Heart left ventricle (tissue), 16 donors: ENCODE data around the gene CACNA1D. TPM values are rescaled to one million over a fixed set of nuclear protein-coding genes. Genes with fewer than 3 reads are reported as not detected.

Source experiments
- ATAC-seq, 4 donors: fragments of 200-7000 bp; cut with Tn5 transposase; one replicate each; pipeline ENCODE4 v1.9.1; 2020 to 2022; ENCODE audit warnings: moderate library complexity in 4 of 4, mild to moderate bottlenecking in 3 of 4, moderate number of reproducible peaks in 1 of 4
- DNase-seq, 5 donors: peaks; one replicate each; pipeline ENCODE4 v3.0.0-alpha.2; 2020
- H3K27ac ChIP-seq, 12 donors: fragments of 200-600 bp; sonication (generic) in 4 of 12; one replicate each; pipeline versions ENCODE4 v1.5.0 to v1.8.0; 2016 to 2022; ENCODE audit warnings: mild to moderate bottlenecking in 2 of 12
- H3K27me3 ChIP-seq, 9 donors: fragments of 200-600 bp; sonication (generic) in 2 of 9; one replicate each; pipeline versions ENCODE4 v1.5.1 to v1.8.0; 2016 to 2022; ENCODE audit warnings: mild to moderate bottlenecking in 3 of 9
- H3K36me3 ChIP-seq, 9 donors: fragments of 200-600 bp; sonication (generic) in 2 of 9; one replicate each; pipeline versions ENCODE4 v1.5.0 to v1.8.0; 2018 to 2022; ENCODE audit warnings: mild to moderate bottlenecking in 2 of 9
- H3K4me1 ChIP-seq, 12 donors: fragments of 200-600 bp; sonication (generic) in 4 of 12; one replicate each; pipeline versions ENCODE4 v1.5.0 to v1.8.0; 2016 to 2022; ENCODE audit warnings: mild to moderate bottlenecking in 3 of 12
- H3K4me3 ChIP-seq, 12 donors: fragments of 200-600 bp; sonication (generic) in 4 of 12; one replicate each; pipeline versions ENCODE4 v1.5.0 to v1.8.0; 2017 to 2022; ENCODE audit warnings: mild to moderate bottlenecking in 9 of 12, moderate library complexity in 4 of 12
- H3K9me3 ChIP-seq, 12 donors: fragments of 200-600 bp; sonication (generic) in 4 of 12; one replicate each; pipeline versions ENCODE4 v1.5.0 to v1.8.0; 2016 to 2022; ENCODE audit warnings: mild to moderate bottlenecking in 1 of 12
- POLR2A ChIP-seq, 2 donors: fragments of 450-650 bp; IDR thresholded peaks; one replicate each; pipeline ENCODE4 v1.6.1; 2017; ENCODE audit warnings: antibody characterized with exemption in 2 of 2, mild to moderate bottlenecking in 2 of 2, moderate library complexity in 2 of 2
- WGBS, 4 donors: extraction: QIAGEN DNeasy Blood & Tissue Kit in 2 of 4; methylation state at CpG; one replicate each; pipeline versions ENCODE4 v1.1.5 to v1.1.7; 2013 to 2018; 5-methylcytosine and 5-hydroxymethylcytosine counted together
- intact Hi-C, 10 donors: fragments of 100-400 bp; cut with DNase I; formaldehyde crosslinking; loops; one replicate each; pipeline versions ENCODE4 v1.11.1 to v1.14.2; 2022
- polyA plus RNA-seq, 2 donors: library from polyadenylated mRNA; stranded (reverse); fragments of 200-250 nt; gene quantifications; one replicate each; pipeline ENCODE4 v1.2.3, GENCODE V29; 2013
- total RNA-seq, 9 donors: library from RNA; depleted of rRNA in 2 of 9; stranded (reverse); fragments of >200 nt in 2 of 9; fragmentation: NEBNext Ultra II Directional in 3 of 9; extraction: Animal tissue kit (Norgen Biotek cat#: 25700) in 3 of 9; gene quantifications; one replicate each; pipeline versions ENCODE4 v1.1.0 to v1.2.4, GENCODE V29; 2016 to 2023
- TF ChIP-seq, protein P1 (sequence below), 12 donors: fragments of 200-600 bp; sonication (generic) in 4 of 12; IDR thresholded peaks; one replicate each; pipeline versions ENCODE4 v1.5.0 to v1.8.0; 2018 to 2022; ENCODE audit warnings: antibody characterized with exemption in 12 of 12, mild to moderate bottlenecking in 5 of 12
- donor health status: ischemic (EF 13 %, LVEDD 7.1; RV severe dilation, severe dysfunction).
- donor health status: healthy with polysubstance abuse.
- donor health status: DM: no; HTN: yes; CAD: no.
- donor health status: DM: no; HTN: no; CAD: no.
- donor health status: ischemic (EF 25% LVEDD 6.9; RV normal size, moderate dysfunction).
- donor health status: ischemic (EF 25% LVEDD 5.7; RV mildly dilated, moderate dysfunction).
- donor health status: healthy.
- donor health status: DM: yes; HTN: yes; CAD: no.
- donor health status: ischemic (EF 35%, LVEDD 5.7; RV mildly dilated, moderate dysfunction).
- donor health status: nonischemic (EF 11% LVEDD 7.7; RV severe dilation, severe dysfunction).
- donor health status: DM: yes; HTN: yes; CAD: no.
- donor health status: PGD.
- donor health status: ischemic (EF 29% LVEDD 5.4; RV normal size, mild dysfunction).
- donor health status: nonischemic (EF 23%, LVEDD 6.1; RV moderate dilation, normal function).

CACNA1D gene
- total and polyA plus RNA-seq, 11 donors: 0.06 to 2.4 (median 0.40) TPM; not detected in 1

DNA sequence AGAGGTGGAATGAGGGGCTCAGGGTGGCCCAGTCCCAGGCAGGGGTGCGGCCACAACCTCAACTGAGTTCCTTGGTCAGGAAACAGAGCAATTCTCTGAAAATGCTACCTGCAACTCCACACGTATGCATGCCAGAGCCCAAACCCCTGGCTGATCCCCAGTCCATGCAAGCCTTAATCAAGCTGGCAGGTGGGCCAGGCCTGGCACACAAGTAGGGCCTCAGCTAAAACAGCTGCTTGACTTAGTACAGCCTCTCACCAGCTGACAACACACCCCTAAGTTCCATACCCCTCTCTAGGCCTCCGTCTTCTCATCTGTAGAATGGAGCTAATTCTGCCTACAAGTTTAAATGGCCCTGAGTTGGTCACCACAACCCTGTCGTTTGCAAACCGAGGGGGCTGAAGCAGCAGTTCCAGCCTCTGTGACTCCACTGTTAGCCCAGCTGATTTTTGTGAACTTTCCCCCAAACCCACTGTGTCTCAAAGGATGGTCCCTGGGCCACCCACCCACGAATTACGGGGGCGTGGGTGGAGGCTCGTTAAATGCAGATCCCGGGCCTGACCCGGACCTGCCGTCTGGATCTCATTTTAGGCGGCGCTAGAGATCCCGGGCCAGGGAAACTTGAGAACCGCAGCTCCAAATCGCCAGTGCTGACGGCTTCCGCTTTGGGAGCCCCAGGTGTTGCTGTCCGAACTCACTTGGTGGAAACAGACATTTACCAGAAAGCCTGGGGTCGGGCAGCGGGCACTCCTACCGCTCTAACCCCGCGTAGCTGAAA lies 350.9 kb downstream of the CACNA1D start:
- intact Hi-C loops: no loop called here
- H3K27ac ChIP-seq: peak overlapping the region in 8 of 12 donors; percentile 15 to 75 (median 56)

DNA sequence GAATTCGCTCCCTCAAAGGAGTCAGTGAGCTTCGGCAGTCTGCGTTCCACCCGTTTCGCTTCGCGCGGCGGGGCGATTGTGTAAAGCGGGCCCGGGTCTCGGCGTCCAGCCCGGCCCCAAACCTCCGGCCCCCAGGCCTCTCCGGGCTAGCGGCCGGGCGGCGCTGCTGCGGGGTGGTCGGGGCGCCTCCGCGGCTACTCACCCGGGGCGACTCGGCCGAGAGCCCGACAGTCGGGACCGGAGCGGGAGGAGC lies 351.4 kb downstream of the CACNA1D start:
- Histone ChIP-seq H3K4me1 (peaks cover 0 to 18% (median 5%) of the 10 kb centered on the region in 12 donors), H3K27ac (peak overlapping the region in 8 of 12 donors; percentile 15 to 75 (median 56)), H3K9me3 (no peaks in the 10 kb centered on the region), H3K36me3 (no peaks in the 10 kb centered on the region), H3K27me3 (peaks cover 0 to 27% (median 10%) of the 10 kb centered on the region in 9 donors), H3K4me3 (peak overlapping the region; percentile 50 to 77 (median 64))
- 0% methylated on average over 18 to 34 of the region's 34 CpGs; no CpG with 5 or more reads in 1 of the 4 donors for WGBS, 4 donors
- DNase-seq: no peak
- intact Hi-C loops: no loop called here
- TF ChIP-seq POLR2A (IDR thresholded peaks at IDR 0.05): no peak
- peak in 1 of 4 donors; percentile 6 for ATAC-seq

More for the DNA sequence above, 350.9 kb downstream of the CACNA1D start:
- 13 to 83% (median 17%) methylated on average over 4 to 25 of the region's 25 CpGs for WGBS, 4 donors
- TF ChIP-seq POLR2A (IDR thresholded peaks at IDR 0.05): no peak
- TF ChIP-seq, protein P1, sequence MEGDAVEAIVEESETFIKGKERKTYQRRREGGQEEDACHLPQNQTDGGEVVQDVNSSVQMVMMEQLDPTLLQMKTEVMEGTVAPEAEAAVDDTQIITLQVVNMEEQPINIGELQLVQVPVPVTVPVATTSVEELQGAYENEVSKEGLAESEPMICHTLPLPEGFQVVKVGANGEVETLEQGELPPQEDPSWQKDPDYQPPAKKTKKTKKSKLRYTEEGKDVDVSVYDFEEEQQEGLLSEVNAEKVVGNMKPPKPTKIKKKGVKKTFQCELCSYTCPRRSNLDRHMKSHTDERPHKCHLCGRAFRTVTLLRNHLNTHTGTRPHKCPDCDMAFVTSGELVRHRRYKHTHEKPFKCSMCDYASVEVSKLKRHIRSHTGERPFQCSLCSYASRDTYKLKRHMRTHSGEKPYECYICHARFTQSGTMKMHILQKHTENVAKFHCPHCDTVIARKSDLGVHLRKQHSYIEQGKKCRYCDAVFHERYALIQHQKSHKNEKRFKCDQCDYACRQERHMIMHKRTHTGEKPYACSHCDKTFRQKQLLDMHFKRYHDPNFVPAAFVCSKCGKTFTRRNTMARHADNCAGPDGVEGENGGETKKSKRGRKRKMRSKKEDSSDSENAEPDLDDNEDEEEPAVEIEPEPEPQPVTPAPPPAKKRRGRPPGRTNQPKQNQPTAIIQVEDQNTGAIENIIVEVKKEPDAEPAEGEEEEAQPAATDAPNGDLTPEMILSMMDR (IDR thresholded peaks at IDR 0.05): peak in 7 of 12 donors; percentile 6 to 42 (median 24)
- peak in 3 of 4 donors; percentile 63 to 64 (median 64) for ATAC-seq
- Histone ChIP-seq H3K9me3 (no peaks in the 10 kb centered on the region), H3K4me3 (peak overlapping the region; percentile 50 to 77 (median 64)), H3K4me1 (peaks cover 0 to 18% (median 5%) of the 10 kb centered on the region in 12 donors), H3K36me3 (no peaks in the 10 kb centered on the region), H3K27me3 (peaks cover 0 to 27% (median 10%) of the 10 kb centered on the region in 9 donors)
- peak in 4 of 5 donors; percentile 37 to 67 (median 48) for DNase-seq

DNA sequence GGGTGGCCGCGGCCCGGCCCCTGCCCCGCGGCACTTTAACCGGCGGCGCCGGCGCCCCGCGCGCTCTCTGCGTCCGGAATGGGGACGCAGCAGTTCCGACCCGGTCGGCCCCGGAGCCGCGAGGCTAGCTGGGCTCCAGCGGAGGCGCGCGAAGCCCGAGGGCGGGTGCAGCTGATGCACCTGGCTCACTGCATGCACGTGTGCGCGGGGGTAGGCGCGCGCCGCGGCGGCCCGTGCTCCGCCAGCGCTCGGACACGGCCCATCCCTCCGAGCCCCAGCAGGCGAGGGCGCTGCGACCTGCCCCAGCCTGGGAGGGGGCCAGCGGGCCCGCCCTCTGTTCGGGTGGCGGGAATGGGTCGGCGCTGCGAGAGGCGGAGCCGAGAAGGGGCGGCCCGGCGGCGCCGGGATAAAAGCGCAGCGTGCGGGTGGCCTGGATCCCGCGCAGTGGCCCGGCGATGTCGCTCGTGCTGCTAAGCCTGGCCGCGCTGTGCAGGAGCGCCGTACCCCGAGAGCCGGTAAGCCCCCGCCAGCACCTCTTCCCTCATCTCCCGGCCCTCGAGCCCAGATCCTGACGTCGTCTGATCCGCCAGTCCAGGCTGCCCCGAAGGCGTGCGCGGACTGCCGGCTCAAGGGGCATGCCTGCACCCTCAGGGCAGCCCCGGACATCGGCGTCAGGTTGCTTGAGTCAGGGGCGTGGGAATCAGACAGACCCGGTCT lies 351.9 kb downstream of the CACNA1D start, which contains the start of the genes CHDH and IL17RB:
Gene CHDH (minus strand): TSS at position 286 of the 717 bp plus-strand sequence. CDS start 22,411 bp downstream, outside the sequence.
Gene IL17RB (plus strand): TSS at position 435 of the 717 bp plus-strand sequence. CDS start 21 bp downstream, at position 456.
- Histone ChIP-seq H3K36me3 (no peaks in the 10 kb centered on the region), H3K4me1 (peaks cover 0 to 18% (median 5%) of the 10 kb centered on the region in 12 donors), H3K9me3 (no peaks in the 10 kb centered on the region), H3K27me3 (peaks cover 0 to 27% (median 10%) of the 10 kb centered on the region in 9 donors), H3K27ac (peak within 1 kb of the TSS in 8 of 12 donors; percentile 15 to 75 (median 56)), H3K4me3 (peak within 1 kb of the TSS; percentile 50 to 77 (median 64))
- ATAC-seq (peak; percentile 35 to 80 (median 69)), DNase-seq (peak; percentile 33 to 78 (median 63))
- intact Hi-C loops: no loop called here
- 1 to 5% (median 3%) methylated on average over 34 to 91 of the region's 91 CpGs for WGBS, 4 donors
- TF ChIP-seq POLR2A (IDR thresholded peaks at IDR 0.05): no peak
- TF ChIP-seq, protein P1 (IDR thresholded peaks at IDR 0.05): no peak

DNA sequence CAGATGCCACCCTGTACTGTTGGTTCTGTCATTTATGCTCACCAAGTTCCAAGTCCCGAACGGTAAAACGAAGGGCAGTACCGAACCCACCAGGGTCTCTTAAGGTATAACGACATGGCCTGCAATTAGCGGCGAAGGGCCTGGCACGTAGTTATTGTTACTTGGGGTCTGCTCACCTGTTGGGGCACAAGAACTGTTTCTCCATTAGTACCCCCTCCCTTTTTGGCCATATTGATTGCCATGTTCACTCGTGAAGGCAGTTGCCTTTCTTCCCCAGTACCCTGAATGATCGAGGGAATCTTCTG lies 352.4 kb downstream of the CACNA1D start:
- Histone ChIP-seq H3K27me3 (peaks cover 0 to 27% (median 10%) of the 10 kb centered on the region in 9 donors), H3K36me3 (no peaks in the 10 kb centered on the region), H3K9me3 (no peaks in the 10 kb centered on the region), H3K4me3 (peak overlapping the region in 10 of 12 donors; percentile 55 to 77 (median 64)), H3K4me1 (peaks cover 0 to 18% (median 5%) of the 10 kb centered on the region in 12 donors), H3K27ac (no peak overlapping the region)
- 60 to 77% (median 66%) methylated on average over 10 of the region's 10 CpGs for WGBS, 4 donors
- TF ChIP-seq POLR2A (IDR thresholded peaks at IDR 0.05): no peak
- TF ChIP-seq, protein P1 (IDR thresholded peaks at IDR 0.05): no peak
- intact Hi-C loops: no loop called here
- ATAC-seq (no peak), DNase-seq (no peak)
